CD14-positive monocyte (primary cell): ENCODE results near the gene MT1G. TPM values are rescaled to one million over a fixed set of nuclear protein-coding genes. Genes with fewer than 3 reads are reported as not detected.

Experiments used
- DNase-seq, 3 donors: peaks; one replicate each; pipeline ENCODE4 v3.0.0-alpha.2; 2011 to 2022
- H2AFZ ChIP-seq: 2 replicates; pipeline ENCODE4 v1.6.0; 2012; ENCODE audit warnings: mild to moderate bottlenecking, low read depth, low read length, inconsistent platforms; ENCODE audit not compliant: insufficient read depth, poor library complexity, severe bottlenecking
- H3K27ac ChIP-seq, 2 donors: 1 replicate in 1 of 2; 2 replicates in 1 of 2; pipeline ENCODE4 v1.5.1; 2012 to 2013; ENCODE audit warnings: low read length in 2 of 2, control low read depth in 1 of 2, inconsistent platforms in 1 of 2, low read depth in 1 of 2, mild to moderate bottlenecking in 1 of 2
- H3K27me3 ChIP-seq, 2 donors: one replicate each; pipeline versions ENCODE4 v1.6.0 to v1.6.1; 2011 to 2013; ENCODE audit warnings: low read length in 2 of 2; ENCODE audit not compliant: control insufficient read depth in 2 of 2, insufficient read depth in 2 of 2
- H3K36me3 ChIP-seq, 2 donors: replicated peaks in 1 of 2; 1 replicate in 1 of 2; 2 replicates in 1 of 2; pipeline versions ENCODE4 v1.5.1 to v1.6.1; 2012 to 2013; ENCODE audit warnings: low read length in 2 of 2, control low read depth in 1 of 2, inconsistent platforms in 1 of 2, mild to moderate bottlenecking in 1 of 2; ENCODE audit not compliant: insufficient read depth in 2 of 2, control insufficient read depth in 1 of 2
- H3K4me1 ChIP-seq, 2 donors: 1 replicate in 1 of 2; 2 replicates in 1 of 2; pipeline versions ENCODE4 v1.5.1 to v1.6.1; 2012 to 2013; ENCODE audit warnings: low read length in 2 of 2, control low read depth in 1 of 2, inconsistent platforms in 1 of 2, mild to moderate bottlenecking in 1 of 2, moderate library complexity in 1 of 2; ENCODE audit not compliant: insufficient read depth in 2 of 2, control insufficient read depth in 1 of 2
- H3K4me2 ChIP-seq: replicated peaks from 2 replicates; pipeline ENCODE3; 2012; ENCODE audit warnings: low read length, moderate library complexity, mild to moderate bottlenecking; ENCODE audit not compliant: poor library complexity, severe bottlenecking; ENCODE audit errors: extremely low read depth
- H3K4me3 ChIP-seq, 3 experiments: fragments of 200-600 bp in 1 of 3; sonication (generic) in 1 of 3; replicated peaks in 1 of 3; 1 replicate in 2 of 3; 2 replicates in 1 of 3; pipeline ENCODE4 v1.5.1; 2011 to 2013; ENCODE audit warnings: low read length in 3 of 3, mild to moderate bottlenecking in 3 of 3, control low read depth in 2 of 3, low read depth in 2 of 3, inconsistent platforms in 1 of 3, moderate library complexity in 1 of 3
- H3K79me2 ChIP-seq: 2 replicates; pipeline ENCODE4 v1.6.0; 2012; ENCODE audit warnings: mild to moderate bottlenecking, control low read depth, inconsistent platforms, low read length, moderate library complexity; ENCODE audit not compliant: insufficient read depth
- H3K9ac ChIP-seq: 2 replicates; pipeline ENCODE4 v1.6.0; 2017; ENCODE audit warnings: low read length, mild to moderate bottlenecking; ENCODE audit not compliant: insufficient read depth, poor library complexity, severe bottlenecking
- H3K9me3 ChIP-seq, 2 donors: replicated peaks in 1 of 2; 1 replicate in 1 of 2; 2 replicates in 1 of 2; pipeline versions ENCODE4 v1.5.1 to v1.6.1; 2012 to 2013; ENCODE audit warnings: low read length in 2 of 2, control low read depth in 1 of 2; ENCODE audit not compliant: control insufficient read depth in 1 of 2, insufficient read depth in 1 of 2
- H4K20me1 ChIP-seq: 2 replicates; pipeline ENCODE4 v1.6.0; 2012; ENCODE audit warnings: mild to moderate bottlenecking, low read length, control low read depth, moderate library complexity; ENCODE audit not compliant: insufficient read depth
- H3K27ac Mint-ChIP-seq, 7 donors: one replicate each; pipeline ENCODE4 v1.8.0; 2020; ENCODE audit warnings: mild to moderate bottlenecking in 7 of 7, mixed read lengths in 7 of 7, moderate library complexity in 6 of 7, inconsistent platforms in 2 of 7
- H3K27me3 Mint-ChIP-seq, 3 donors: one replicate each; pipeline ENCODE4 v1.8.0; 2021 to 2022; ENCODE audit warnings: low read depth in 3 of 3, mild to moderate bottlenecking in 3 of 3, mixed read lengths in 3 of 3, moderate library complexity in 3 of 3, inconsistent platforms in 1 of 3
- H3K36me3 Mint-ChIP-seq, 2 donors: one replicate each; pipeline ENCODE4 v1.8.0; 2020; ENCODE audit warnings: mixed read lengths in 2 of 2, inconsistent platforms in 1 of 2, mild to moderate bottlenecking in 1 of 2
- H3K4me1 Mint-ChIP-seq: one replicate; pipeline ENCODE4 v1.8.0; 2020; ENCODE audit warnings: mild to moderate bottlenecking, mixed read lengths
- H3K4me3 Mint-ChIP-seq, 2 donors: one replicate each; pipeline ENCODE4 v1.8.0; 2020; ENCODE audit warnings: mild to moderate bottlenecking in 2 of 2, mixed read lengths in 2 of 2, moderate library complexity in 1 of 2
- H3K9me3 Mint-ChIP-seq, 7 donors: one replicate each; pipeline ENCODE4 v1.8.0; 2020 to 2022; ENCODE audit warnings: mixed read lengths in 7 of 7, mild to moderate bottlenecking in 6 of 7, moderate library complexity in 6 of 7, inconsistent platforms in 2 of 7
- CTCF ChIP-seq: fragments of 200-600 bp; IDR thresholded peaks from one replicate; pipeline ENCODE4 v1.8.0; 2022; ENCODE audit warnings: antibody characterized with exemption, mild to moderate bottlenecking
- WGBS: methylation state at CpG from one replicate; pipeline ENCODE4 v1.1.5; 2013; ENCODE audit warnings: missing lambda C conversion rate; ENCODE audit not compliant: insufficient coverage; 5-methylcytosine and 5-hydroxymethylcytosine counted together
- intact Hi-C, 2 donors: fragments of 100-400 bp; cut with micrococcal nuclease; formaldehyde crosslinking; loops; one replicate each; pipeline versions ENCODE4 v1.15.0 to v1.15.1; 2023
- polyA plus RNA-seq, 3 donors: library from polyadenylated mRNA; depleted of rRNA in 1 of 3; unstranded in 2 of 3; stranded (reverse) in 1 of 3; fragments of 300-500 nt in 2 of 3; fragments of >200 nt in 1 of 3; fragmentation: Illumina TruSeq in 2 of 3; gene quantifications; 1 replicate in 2 of 3; 2 replicates in 1 of 3; pipeline ENCODE4 v1.2.3, GENCODE V29; 2012 to 2021

MT1G gene
- polyA plus RNA-seq, 3 donors = 1.1 to 1.4 TPM; not detected in 1

- H3K4me1 ChIP-seq = peaks cover 8 to 16% of the 10 kb centered on the region in 2 donors
- WGBS = 7% methylated on average over 33 of the region's 48 CpGs
- peaks cover 0 to 15% of the 10 kb centered on the region in 2 donors for H3K9me3 ChIP-seq
- H3K27ac ChIP-seq = no peak overlapping the region
- Mint-ChIP-seq H3K9me3 (peaks cover 0 to 6% (median 2%) of the 10 kb centered on the region in 7 donors), H3K4me1 (peaks cover 19% of the 10 kb centered on the region), H3K27ac (no peak overlapping the region), H3K36me3 (peaks cover 24 to 27% of the 10 kb centered on the region in 2 donors), H3K4me3 (peak overlapping the region; percentile 28 to 75), H3K27me3 (peaks cover 68 to 78% (median 76%) of the 10 kb centered on the region in 3 donors)
- intact Hi-C loops = no loop called here
- no peak for TF ChIP-seq CTCF
- H3K9ac ChIP-seq = no peak overlapping the region
- no peak overlapping the region for H3K4me3 ChIP-seq
- no peaks in the 10 kb centered on the region for H3K79me2 ChIP-seq
- no peak for DNase-seq
- peaks cover 50 to 77% of the 10 kb centered on the region in 2 donors for H3K27me3 ChIP-seq
- no peak overlapping the region for H3K4me2 ChIP-seq
- H3K36me3 ChIP-seq = no peaks in the 10 kb centered on the region
- H2AFZ ChIP-seq = no peak overlapping the region
- no peaks in the 10 kb centered on the region for H4K20me1 ChIP-seq
These were observed 5.2 kb downstream of the MT1G start for GRCh38 chr16:56662357-56663354.

GRCh38 chr16:56658327-56658875, 9.5 kb downstream of the MT1G start:
- peaks cover 12 to 20% of the 10 kb centered on the region in 2 donors for H3K4me1 ChIP-seq
- H3K36me3 Mint-ChIP-seq = peaks cover 24 to 27% of the 10 kb centered on the region in 2 donors
- DNase-seq = no peak
- H4K20me1 ChIP-seq = no peaks in the 10 kb centered on the region
- peaks cover 39 to 44% (median 42%) of the 10 kb centered on the region in 3 donors for H3K27me3 Mint-ChIP-seq
- peak overlapping the region; percentile 96 to 99 for H3K4me3 Mint-ChIP-seq
- no peak for TF ChIP-seq CTCF
- peaks cover 14 to 34% of the 10 kb centered on the region in 2 donors for H3K27me3 ChIP-seq
- no peaks in the 10 kb centered on the region for H3K9me3 ChIP-seq
- H3K27ac ChIP-seq = no peak overlapping the region
- H3K4me2 ChIP-seq = peak overlapping the region; percentile 99
- peak overlapping the region; percentile 63 for H3K9ac ChIP-seq
- H3K79me2 ChIP-seq = no peaks in the 10 kb centered on the region
- H3K4me3 ChIP-seq = peak overlapping the region; percentile 67 to 82 (median 67)
- peak overlapping the region in 1 of 7 donors; percentile 75 for H3K27ac Mint-ChIP-seq
- H2AFZ ChIP-seq = peak overlapping the region; percentile 85
- H3K36me3 ChIP-seq = no peaks in the 10 kb centered on the region
- H3K9me3 Mint-ChIP-seq = peaks cover 0 to 4% (median 2%) of the 10 kb centered on the region in 7 donors
- 44% methylated on average over 8 of the region's 10 CpGs for WGBS
- H3K4me1 Mint-ChIP-seq = peaks cover 21% of the 10 kb centered on the region
- intact Hi-C loops = no loop called here
